HG02884 (cell line): ENCODE measurements around the gene TUBAL3.

Source experiments
- ATAC-seq: cut with Tn5 transposase; IDR thresholded peaks from one replicate; pipeline ENCODE4 v1.9.1; 2021; ENCODE audit warnings: mild to moderate bottlenecking, moderate library complexity; ENCODE audit not compliant: unreplicated experiment

TUBAL3 gene

GRCh38 chr10:5343979-5344378 lies 60.6 kb downstream of the TUBAL3 start:
- no peak for ATAC-seq

- ATAC-seq: no peak
These were observed 61.1 kb downstream of the TUBAL3 start for GRCh38 chr10:5343561-5343960.
